T-helper 2 cell treated with Interferon-gamma antibody and Interleukin-4, amounts not matched to agents 5 μg/mL and 100 μg/mL, for 36 hours (primary cell): Measurements from ENCODE around the gene TRAPPC12.

Experiments
- DNase-seq: peaks from one replicate; pipeline ENCODE4 v3.0.0; 2021; ENCODE audit warnings: low spot score
- H3K27ac Mint-ChIP-seq: one replicate; pipeline ENCODE4 v1.8.0; 2021; ENCODE audit warnings: mild to moderate bottlenecking, mixed read lengths
- H3K27me3 Mint-ChIP-seq: one replicate; pipeline ENCODE4 v1.8.0; 2021; ENCODE audit warnings: low read depth, mixed read lengths
- H3K36me3 Mint-ChIP-seq: one replicate; pipeline ENCODE4 v1.8.0; 2021; ENCODE audit warnings: low read depth, mixed read lengths
- H3K4me1 Mint-ChIP-seq: one replicate; pipeline ENCODE4 v1.8.0; 2021; ENCODE audit warnings: low read depth, mixed read lengths
- H3K4me3 Mint-ChIP-seq: one replicate; pipeline ENCODE4 v1.8.0; 2022; ENCODE audit warnings: mild to moderate bottlenecking, moderate library complexity, mixed read lengths
- H3K9me3 Mint-ChIP-seq: one replicate; pipeline ENCODE4 v1.8.0; 2021; ENCODE audit warnings: mixed read lengths

Gene TRAPPC12

DNA sequence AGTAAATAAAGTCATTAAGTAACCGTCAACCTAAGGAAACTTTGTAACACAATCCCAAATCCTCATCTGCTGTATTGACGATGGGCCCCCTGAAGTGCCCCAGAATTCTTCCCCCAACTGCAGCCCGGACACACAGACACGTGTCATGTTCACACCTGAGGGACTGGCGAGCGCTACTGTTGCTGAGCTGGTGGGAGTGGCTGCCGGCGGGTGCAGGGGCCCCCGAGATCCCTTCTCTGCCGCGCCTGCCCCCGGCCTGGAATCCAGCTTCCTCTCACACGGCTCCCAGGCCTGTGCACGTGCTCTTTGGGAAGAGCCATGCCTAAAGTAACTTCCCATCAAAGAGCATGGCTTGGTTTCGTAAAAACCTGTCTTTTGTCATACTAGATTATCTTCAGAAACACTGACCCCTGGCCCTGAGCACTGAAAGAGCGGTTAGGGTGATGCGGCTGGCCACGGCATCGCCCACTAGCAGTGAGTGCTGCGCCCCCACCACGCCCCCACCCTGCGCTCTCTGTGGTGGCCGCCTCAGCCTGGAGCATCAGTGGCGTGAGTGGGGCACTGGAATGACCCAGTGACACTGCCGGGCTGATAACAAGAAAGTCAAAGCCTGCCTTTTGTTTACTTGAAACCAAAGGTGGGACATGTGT is 83.8 kb downstream of the TRAPPC12 start:
- DNase-seq: no peak
- H3K9me3 Mint-ChIP-seq: no peaks in the 10 kb centered on the region
- H3K36me3 Mint-ChIP-seq: peaks cover 14% of the 10 kb centered on the region
- no peaks in the 10 kb centered on the region for H3K27me3 Mint-ChIP-seq
- H3K27ac Mint-ChIP-seq: no peak overlapping the region
- H3K4me3 Mint-ChIP-seq: no peak overlapping the region
- peaks cover 5% of the 10 kb centered on the region for H3K4me1 Mint-ChIP-seq

DNA sequence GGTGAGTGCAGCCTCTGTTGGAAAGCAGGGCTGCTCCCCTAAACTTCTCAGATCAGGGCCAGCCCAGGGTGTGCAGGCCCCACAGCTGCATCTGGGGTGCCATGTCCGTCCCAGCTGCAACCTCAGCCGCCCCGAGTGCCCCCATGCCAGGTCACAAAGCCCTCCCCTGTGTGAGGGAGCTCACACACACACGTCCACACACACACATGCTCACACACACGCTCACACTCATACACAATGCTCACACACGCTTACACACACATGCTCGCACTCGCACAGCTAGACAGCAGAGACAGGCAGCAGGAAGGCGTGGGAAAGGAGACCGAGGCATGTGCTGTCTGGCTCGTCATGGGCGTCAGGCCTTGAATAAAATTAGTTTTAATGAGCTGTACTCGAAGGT is 84.5 kb downstream of the TRAPPC12 start:
- H3K27ac Mint-ChIP-seq: no peak overlapping the region
- no peaks in the 10 kb centered on the region for H3K9me3 Mint-ChIP-seq
- H3K36me3 Mint-ChIP-seq: peaks cover 14% of the 10 kb centered on the region
- DNase-seq: no peak
- H3K4me3 Mint-ChIP-seq: no peak overlapping the region
- peaks cover 5% of the 10 kb centered on the region for H3K4me1 Mint-ChIP-seq
- no peaks in the 10 kb centered on the region for H3K27me3 Mint-ChIP-seq

DNA sequence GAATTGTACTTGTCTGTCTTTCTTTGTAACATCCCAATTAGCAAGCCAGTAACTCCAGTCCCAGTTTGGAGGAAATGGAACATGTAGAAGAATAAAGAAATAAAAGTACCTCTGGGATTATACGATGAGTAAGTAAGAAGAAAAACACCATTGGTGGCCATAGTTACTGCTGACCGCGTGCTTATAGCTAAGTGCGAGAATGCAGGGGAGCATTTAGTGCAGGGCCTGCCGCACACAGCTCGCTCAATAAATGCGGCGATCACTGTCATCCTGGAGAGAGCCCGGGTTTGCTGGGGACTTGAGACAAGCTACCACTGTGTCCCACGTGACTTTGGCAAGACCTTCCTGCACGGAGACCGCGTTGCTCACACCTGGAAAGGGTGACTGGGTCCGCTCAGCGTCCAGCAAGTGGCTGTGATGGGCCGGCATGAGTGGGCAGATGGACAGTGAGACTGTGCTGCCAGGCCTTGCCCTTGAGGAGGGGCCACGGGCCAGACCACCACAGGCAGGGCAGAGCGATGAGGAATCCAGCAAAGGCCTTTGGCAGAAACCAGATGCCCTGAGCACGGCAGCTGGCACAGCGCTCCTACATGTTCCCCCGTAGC is 85.0 kb downstream of the TRAPPC12 start:
- H3K9me3 Mint-ChIP-seq: no peaks in the 10 kb centered on the region
- H3K4me1 Mint-ChIP-seq: peaks cover 5% of the 10 kb centered on the region
- DNase-seq: no peak
- H3K27ac Mint-ChIP-seq: no peak overlapping the region
- no peak overlapping the region for H3K4me3 Mint-ChIP-seq
- H3K27me3 Mint-ChIP-seq: no peaks in the 10 kb centered on the region
- H3K36me3 Mint-ChIP-seq: peaks cover 14% of the 10 kb centered on the region

DNA sequence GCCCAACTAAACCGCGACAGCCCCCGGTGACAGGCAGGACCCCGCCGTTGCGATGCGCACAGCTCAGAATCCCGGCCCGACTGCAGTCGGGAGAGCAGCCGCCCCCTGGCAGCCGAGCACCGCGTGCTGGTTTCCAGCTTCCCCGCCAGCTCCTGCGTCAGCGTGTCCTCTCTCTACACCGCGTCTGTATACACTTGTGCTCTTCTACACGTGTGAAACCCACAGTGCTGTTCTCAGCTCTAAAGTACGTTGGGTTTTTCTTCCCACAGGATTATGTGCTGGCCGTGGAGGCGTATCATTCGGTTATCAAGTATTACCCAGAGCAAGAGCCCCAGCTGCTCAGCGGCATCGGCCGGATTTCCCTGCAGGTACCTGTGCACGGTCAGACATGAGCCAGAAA is 85.8 kb downstream of the TRAPPC12 start:
- Mint-ChIP-seq H3K27me3 (no peaks in the 10 kb centered on the region), H3K36me3 (peaks cover 14% of the 10 kb centered on the region), H3K9me3 (no peaks in the 10 kb centered on the region), H3K4me1 (peaks cover 5% of the 10 kb centered on the region), H3K27ac (no peak overlapping the region), H3K4me3 (no peak overlapping the region)
- no peak for DNase-seq

DNA sequence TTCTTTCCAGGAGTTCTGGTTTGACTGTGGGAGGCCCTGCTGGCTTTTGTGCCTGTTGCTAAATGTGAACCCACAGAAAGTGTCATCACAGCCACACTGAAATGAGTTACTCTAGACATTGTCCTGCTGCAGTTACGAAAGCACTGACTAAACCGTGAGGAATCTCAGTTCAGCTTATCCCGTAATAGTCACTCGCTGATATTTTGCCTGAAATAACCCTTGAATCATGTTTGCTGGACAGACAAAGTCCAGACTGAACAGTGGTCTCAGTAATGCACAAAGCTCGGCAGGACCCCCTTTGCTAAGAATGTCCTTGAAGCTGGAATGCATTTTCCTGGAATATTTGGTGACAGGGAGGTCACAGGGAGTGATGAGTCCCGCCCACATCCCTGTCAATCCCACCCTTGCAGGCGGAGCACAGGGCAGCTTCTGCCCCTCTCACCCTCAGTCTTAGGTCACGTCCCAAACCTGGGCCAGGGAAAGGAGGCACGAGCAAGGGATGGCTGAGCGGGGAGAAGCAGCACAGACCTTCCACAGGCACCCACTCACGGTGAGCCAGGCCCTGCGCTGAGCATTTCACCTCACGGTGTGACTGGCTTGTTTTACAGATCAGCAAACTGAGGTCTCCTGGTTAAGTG is 86.5 kb downstream of the TRAPPC12 start:
- peaks cover 14% of the 10 kb centered on the region for H3K36me3 Mint-ChIP-seq
- no peaks in the 10 kb centered on the region for H3K27me3 Mint-ChIP-seq
- H3K27ac Mint-ChIP-seq: no peak overlapping the region
- H3K9me3 Mint-ChIP-seq: no peaks in the 10 kb centered on the region
- peaks cover 5% of the 10 kb centered on the region for H3K4me1 Mint-ChIP-seq
- DNase-seq: no peak
- no peak overlapping the region for H3K4me3 Mint-ChIP-seq

DNA sequence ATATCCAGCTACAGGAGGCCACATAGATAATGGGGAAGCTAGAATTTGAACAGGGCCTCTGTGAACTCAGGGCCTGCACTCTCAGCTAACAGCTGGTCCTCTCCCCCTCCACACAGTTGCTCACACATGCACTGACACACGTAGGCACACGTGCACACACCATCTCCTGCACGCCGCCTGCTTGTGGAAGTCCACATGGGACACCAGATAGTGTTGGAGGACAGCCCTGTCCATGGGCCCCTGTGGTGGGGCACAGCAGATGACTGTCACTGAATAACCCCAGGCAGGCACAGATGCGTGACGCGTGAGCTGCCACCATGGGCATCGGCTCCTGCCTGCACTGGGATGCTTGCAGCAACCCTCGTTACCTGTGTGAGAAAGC is 87.0 kb downstream of the TRAPPC12 start:
- H3K4me1 Mint-ChIP-seq: peaks cover 5% of the 10 kb centered on the region
- H3K4me3 Mint-ChIP-seq: no peak overlapping the region
- no peaks in the 10 kb centered on the region for H3K27me3 Mint-ChIP-seq
- no peak overlapping the region for H3K27ac Mint-ChIP-seq
- H3K36me3 Mint-ChIP-seq: peaks cover 14% of the 10 kb centered on the region
- H3K9me3 Mint-ChIP-seq: no peaks in the 10 kb centered on the region
- no peak for DNase-seq

DNA sequence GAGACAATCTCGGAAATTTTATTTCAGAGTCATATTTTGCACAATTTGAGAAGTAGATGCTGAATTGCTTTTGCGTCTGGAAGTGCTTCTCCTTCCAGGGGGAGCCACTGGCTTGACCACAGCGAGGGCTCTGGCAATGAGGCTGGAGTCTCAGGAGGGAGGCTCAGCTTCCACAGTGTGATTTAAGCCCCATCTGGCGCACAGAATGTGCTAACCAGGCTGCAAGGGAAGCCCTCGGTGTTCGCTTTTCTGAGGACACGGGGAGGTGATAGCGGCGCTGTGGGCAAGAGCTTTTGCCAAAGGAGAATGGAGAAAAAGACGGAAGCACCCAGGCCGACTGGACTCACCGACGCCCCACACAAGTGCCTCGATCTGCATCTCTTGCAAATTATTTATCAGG is 87.5 kb downstream of the TRAPPC12 start:
- H3K4me1 Mint-ChIP-seq: peaks cover 2% of the 10 kb centered on the region
- peaks cover 15% of the 10 kb centered on the region for H3K36me3 Mint-ChIP-seq
- no peak overlapping the region for H3K27ac Mint-ChIP-seq
- H3K27me3 Mint-ChIP-seq: no peaks in the 10 kb centered on the region
- DNase-seq: no peak
- no peaks in the 10 kb centered on the region for H3K9me3 Mint-ChIP-seq
- no peak overlapping the region for H3K4me3 Mint-ChIP-seq

DNA sequence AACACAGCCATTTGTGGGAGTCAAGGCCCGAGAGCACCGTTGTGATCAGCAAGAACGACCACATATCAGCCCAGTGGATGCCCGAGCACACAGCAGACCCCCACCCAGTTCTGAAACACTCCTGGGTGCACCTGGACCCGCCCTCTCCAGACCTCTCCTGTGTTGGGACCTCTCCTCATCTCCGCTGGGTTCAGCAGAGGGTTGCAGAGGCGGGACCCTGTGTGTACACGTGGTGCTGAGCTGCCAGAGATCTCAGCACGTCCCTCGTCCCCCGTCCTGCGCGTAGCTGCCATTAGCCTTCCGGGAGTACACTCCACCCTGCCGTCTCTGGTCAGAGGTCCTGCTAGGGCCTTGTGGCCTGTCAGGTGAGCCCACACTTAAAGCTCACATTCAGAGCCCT is 88.2 kb downstream of the TRAPPC12 start:
- DNase-seq: no peak
- Mint-ChIP-seq H3K27me3 (no peaks in the 10 kb centered on the region), H3K9me3 (no peaks in the 10 kb centered on the region), H3K36me3 (peaks cover 20% of the 10 kb centered on the region), H3K4me3 (no peak overlapping the region), H3K4me1 (no peaks in the 10 kb centered on the region), H3K27ac (no peak overlapping the region)

DNA sequence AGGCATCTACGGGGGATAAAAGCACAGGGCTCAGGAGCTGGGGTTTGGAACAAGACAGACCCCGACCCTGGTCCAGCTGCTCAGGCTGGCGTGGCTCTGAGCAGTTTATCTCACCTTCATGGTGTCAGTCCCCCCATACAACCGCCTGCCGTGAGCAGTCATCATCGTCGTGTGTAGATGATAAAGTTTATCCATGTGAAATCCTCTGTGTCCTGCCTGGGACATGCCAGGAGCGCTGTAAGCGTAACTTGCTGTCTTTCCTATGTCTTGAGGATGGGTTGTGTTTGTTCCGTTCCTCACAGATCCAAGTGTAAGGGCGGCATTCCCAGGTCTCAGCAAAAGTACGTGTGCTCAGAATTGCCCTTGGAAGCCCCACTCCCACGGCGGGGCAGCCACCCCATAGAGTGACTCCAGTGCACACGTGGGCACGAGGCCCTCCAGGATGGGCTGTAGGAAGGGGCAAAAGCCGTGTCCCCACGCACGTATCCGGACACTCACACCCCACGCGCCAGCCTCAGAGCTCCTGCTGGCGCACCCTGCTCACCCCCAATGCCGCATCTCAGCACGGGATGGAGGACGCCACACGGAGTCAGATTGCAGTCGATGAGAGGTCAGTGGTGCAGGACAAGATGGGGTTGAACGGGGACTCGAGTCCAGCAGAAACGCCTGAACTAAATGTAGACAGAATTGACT is 88.9 kb downstream of the TRAPPC12 start:
- no peak for DNase-seq
- no peaks in the 10 kb centered on the region for H3K4me1 Mint-ChIP-seq
- H3K4me3 Mint-ChIP-seq: no peak overlapping the region
- no peak overlapping the region for H3K27ac Mint-ChIP-seq
- H3K27me3 Mint-ChIP-seq: no peaks in the 10 kb centered on the region
- no peaks in the 10 kb centered on the region for H3K9me3 Mint-ChIP-seq
- peaks cover 20% of the 10 kb centered on the region for H3K36me3 Mint-ChIP-seq

DNA sequence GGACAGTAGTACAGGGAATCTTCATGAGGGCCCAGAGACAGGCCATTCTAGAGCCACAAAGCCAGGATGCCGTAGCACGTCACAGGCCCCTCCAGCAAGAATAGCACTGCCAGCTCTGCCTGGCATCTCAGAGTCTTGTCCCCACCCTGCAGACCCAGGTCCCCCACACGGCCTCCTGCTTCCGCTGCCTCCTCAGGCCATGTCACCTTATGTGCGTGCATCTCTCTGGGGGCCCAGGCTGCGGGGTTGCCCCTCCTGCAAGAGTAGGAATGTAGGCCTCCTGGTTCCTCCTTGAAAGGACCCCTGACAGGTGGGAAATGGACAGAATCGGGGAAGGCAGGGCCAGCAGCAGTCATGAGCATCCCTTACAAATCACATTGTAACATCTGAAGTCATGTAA is 90.0 kb downstream of the TRAPPC12 start:
- no peak overlapping the region for H3K4me3 Mint-ChIP-seq
- peaks cover 20% of the 10 kb centered on the region for H3K36me3 Mint-ChIP-seq
- DNase-seq: no peak
- no peak overlapping the region for H3K27ac Mint-ChIP-seq
- H3K4me1 Mint-ChIP-seq: no peaks in the 10 kb centered on the region
- no peaks in the 10 kb centered on the region for H3K27me3 Mint-ChIP-seq
- no peaks in the 10 kb centered on the region for H3K9me3 Mint-ChIP-seq

DNA sequence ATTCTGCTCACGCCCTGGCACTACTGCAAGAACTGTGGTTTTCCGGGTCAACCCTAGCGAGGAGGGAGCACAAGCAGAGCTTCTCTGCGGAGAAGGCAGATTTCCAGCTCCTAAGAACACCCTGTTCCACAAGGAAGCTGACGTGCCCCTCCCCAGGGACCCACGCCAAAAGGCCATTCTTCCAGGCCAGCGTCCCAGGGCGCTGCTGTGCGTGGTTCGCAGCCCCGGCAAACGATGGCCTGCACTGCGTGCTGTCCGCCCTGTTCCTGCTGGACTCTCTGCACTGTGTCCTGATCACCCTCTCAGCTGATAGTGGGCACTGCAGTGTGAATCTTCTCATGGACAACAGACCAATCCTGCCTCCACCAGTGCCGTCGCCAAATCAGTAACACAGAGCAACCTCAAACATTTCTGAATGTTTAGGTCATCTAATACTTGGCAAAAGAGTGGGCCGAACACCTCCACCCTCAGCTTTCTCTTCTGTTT is 90.7 kb downstream of the TRAPPC12 start:
- Mint-ChIP-seq H3K9me3 (no peaks in the 10 kb centered on the region), H3K4me1 (no peaks in the 10 kb centered on the region), H3K27me3 (no peaks in the 10 kb centered on the region), H3K27ac (no peak overlapping the region), H3K4me3 (no peak overlapping the region), H3K36me3 (peaks cover 18% of the 10 kb centered on the region)
- no peak for DNase-seq

DNA sequence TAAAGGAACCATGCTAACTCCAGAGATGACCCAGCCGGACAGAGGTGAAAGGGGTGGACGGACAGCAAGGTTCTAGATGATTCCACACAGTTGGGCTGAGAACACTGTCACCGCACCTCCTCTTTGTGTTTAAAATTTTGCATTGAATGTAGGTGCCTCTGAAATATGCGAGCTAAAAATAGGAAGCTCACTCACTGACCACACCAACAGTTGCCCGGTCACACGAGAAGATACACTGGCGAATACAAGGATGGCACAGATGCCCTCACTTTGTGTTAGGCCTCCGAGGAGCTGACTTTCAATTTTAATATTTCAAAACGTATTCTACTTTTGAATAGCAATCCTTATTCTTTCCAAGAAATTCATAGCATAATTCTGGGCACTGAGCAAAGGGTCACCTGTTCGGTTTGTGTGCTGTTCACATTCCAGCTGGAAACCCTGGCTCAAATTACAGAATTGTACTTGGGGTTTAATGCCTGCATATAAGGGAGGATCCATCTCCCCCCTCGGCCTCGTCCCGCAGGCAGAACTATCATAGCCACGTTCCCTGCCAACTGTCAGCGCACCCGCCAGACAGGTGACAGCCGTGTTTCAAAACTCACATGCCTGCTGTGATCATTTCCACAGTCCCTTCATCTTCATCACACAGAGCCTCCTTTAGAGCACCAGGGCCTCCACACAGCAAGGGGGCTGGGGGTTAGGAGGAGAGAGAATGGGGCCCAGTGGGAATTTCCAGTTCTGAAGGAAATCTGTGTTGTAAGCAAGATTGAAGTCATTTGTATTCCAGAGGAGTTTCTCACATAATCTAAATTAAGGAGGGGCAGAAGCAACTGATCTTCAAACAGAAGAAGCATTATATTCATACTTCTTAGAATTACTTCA is 91.6 kb downstream of the TRAPPC12 start:
- Mint-ChIP-seq H3K4me3 (no peak overlapping the region), H3K36me3 (peaks cover 19% of the 10 kb centered on the region), H3K9me3 (no peaks in the 10 kb centered on the region), H3K27ac (no peak overlapping the region), H3K4me1 (no peaks in the 10 kb centered on the region), H3K27me3 (no peaks in the 10 kb centered on the region)
- no peak for DNase-seq

DNA sequence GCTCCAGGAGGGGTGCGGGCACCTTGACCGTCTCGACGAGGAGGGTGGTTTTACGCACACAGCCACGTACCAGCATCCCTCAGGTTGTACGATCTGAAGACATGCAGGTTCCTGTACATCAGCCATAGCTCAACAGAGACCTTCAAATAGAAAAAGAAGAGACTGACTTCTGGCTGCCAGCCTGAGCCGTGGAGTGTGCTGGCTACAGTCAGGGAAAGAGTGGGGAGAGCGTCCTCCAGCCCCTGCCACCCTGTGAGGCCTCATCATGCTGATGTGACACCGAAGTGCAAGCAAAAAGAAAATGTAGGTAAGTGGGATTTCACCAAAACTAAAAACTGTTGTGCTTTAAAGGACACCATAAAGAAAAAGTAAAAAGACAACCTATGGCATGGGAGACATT is 92.8 kb downstream of the TRAPPC12 start:
- no peak overlapping the region for H3K4me3 Mint-ChIP-seq
- DNase-seq: no peak
- peaks cover 18% of the 10 kb centered on the region for H3K36me3 Mint-ChIP-seq
- no peak overlapping the region for H3K27ac Mint-ChIP-seq
- no peaks in the 10 kb centered on the region for H3K4me1 Mint-ChIP-seq
- no peaks in the 10 kb centered on the region for H3K9me3 Mint-ChIP-seq
- H3K27me3 Mint-ChIP-seq: no peaks in the 10 kb centered on the region
